Neural cell (in vitro differentiated cells): ENCODE results near the gene CDC42BPB. TPM values are rescaled to one million over a fixed set of nuclear protein-coding genes. Genes with fewer than 3 reads are reported as not detected.

Experiments
- H2AFZ ChIP-seq: fragments of 200-600, 300-800 bp; sonication (generic), shearing (Covaris generic); 2 replicates; pipeline ENCODE4 v1.6.0; 2014; ENCODE audit warnings: low read depth, mild to moderate bottlenecking, antibody characterized with exemption, low read length, moderate library complexity
- H3F3A ChIP-seq: fragments of 200-600 bp; shearing (Covaris generic); 2 replicates; pipeline ENCODE4 v1.6.1; 2016; ENCODE audit warnings: mild to moderate bottlenecking, moderate library complexity, mixed read lengths, antibody characterized with exemption, low read length; ENCODE audit not compliant: insufficient read depth, poor library complexity, severe bottlenecking
- H3K27ac ChIP-seq: fragments of 200-600, 300-800 bp; sonication (generic), shearing (Covaris generic); 2 replicates; pipeline ENCODE4 v1.5.1; 2014; ENCODE audit warnings: mild to moderate bottlenecking, low read length, moderate library complexity
- H3K27me3 ChIP-seq: fragments of 300-800, 200-600 bp; sonication (generic), shearing (Covaris generic); 2 replicates; pipeline ENCODE4 v1.6.0; 2014; ENCODE audit warnings: mild to moderate bottlenecking, low read depth, low read length, moderate library complexity; ENCODE audit not compliant: insufficient read depth
- H3K36me3 ChIP-seq: fragments of 300-800, 200-600 bp; sonication (generic), shearing (Covaris generic); 2 replicates; pipeline ENCODE4 v1.5.1; 2014; ENCODE audit warnings: mild to moderate bottlenecking, antibody characterized with exemption, low read length, moderate library complexity; ENCODE audit not compliant: insufficient read depth
- H3K4me2 ChIP-seq: fragments of 300-800, 200-600 bp; sonication (generic), shearing (Covaris generic); 2 replicates; pipeline ENCODE4 v1.6.0; 2014; ENCODE audit warnings: mild to moderate bottlenecking, low read length
- H3K4me3 ChIP-seq: fragments of 300-800, 200-600 bp; sonication (generic), shearing (Covaris generic); 2 replicates; pipeline ENCODE4 v1.5.1; 2014; ENCODE audit warnings: mild to moderate bottlenecking, low read length, moderate library complexity
- H3K79me2 ChIP-seq: fragments of 200-600 bp; shearing (Covaris generic); replicated peaks from 2 replicates; pipeline ENCODE4 v1.6.0; 2014; ENCODE audit warnings: mild to moderate bottlenecking, low read length, moderate library complexity; ENCODE audit not compliant: insufficient read depth
- H3K9ac ChIP-seq: fragments of 300-800, 200-600 bp; sonication (generic), shearing (Covaris generic); 2 replicates; pipeline ENCODE4 v1.6.1; 2016; ENCODE audit warnings: mild to moderate bottlenecking, low read length, mixed read lengths
- H3K9me2 ChIP-seq: fragments of 200-600 bp; shearing (Covaris generic); 2 replicates; pipeline ENCODE4 v1.6.1; 2016; ENCODE audit warnings: mild to moderate bottlenecking, low read length, mixed read lengths; ENCODE audit not compliant: insufficient read depth
- H3K9me3 ChIP-seq: fragments of 200-600, 300-800 bp; sonication (generic), shearing (Covaris generic); 2 replicates; pipeline ENCODE4 v1.6.1; 2016; ENCODE audit warnings: mild to moderate bottlenecking, mixed run types, low read length, moderate library complexity, mixed read lengths
- H4K20me1 ChIP-seq: fragments of 200-600 bp; shearing (Covaris generic); 2 replicates; pipeline ENCODE4 v1.6.1; 2016; ENCODE audit warnings: mild to moderate bottlenecking, mixed run types; ENCODE audit not compliant: insufficient read depth
- CTCF ChIP-seq: fragments of 450-650 bp; IDR thresholded peaks from 2 replicates; pipeline ENCODE4 v1.5.1; 2014; ENCODE audit warnings: antibody characterized with exemption, mild to moderate bottlenecking, moderate library complexity; ENCODE audit not compliant: poor library complexity, severe bottlenecking
- EP300 ChIP-seq: fragments of 450-650 bp; conservative IDR thresholded peaks from 2 replicates; pipeline ENCODE4 v1.6.1; 2014; ENCODE audit warnings: antibody characterized with exemption, mild to moderate bottlenecking, moderate library complexity; ENCODE audit not compliant: poor library complexity, severe bottlenecking
- EZH2 ChIP-seq: fragments of 200-600, 300-800 bp; shearing (Covaris generic), sonication (generic); IDR thresholded peaks from 2 replicates; pipeline ENCODE4 v1.6.1; 2014; ENCODE audit warnings: antibody characterized with exemption, low read length, borderline replicate concordance, mild to moderate bottlenecking; ENCODE audit not compliant: insufficient read depth, poor library complexity, severe bottlenecking
- MXI1 ChIP-seq: fragments of 450-650 bp; conservative IDR thresholded peaks from 2 replicates; pipeline ENCODE4 v1.6.1; 2014; ENCODE audit warnings: antibody characterized with exemption, mild to moderate bottlenecking; ENCODE audit not compliant: poor library complexity, severe bottlenecking
- POLR2AphosphoS5 ChIP-seq: IDR thresholded peaks from 2 replicates; pipeline ENCODE4 v1.6.1; 2012
- RAD21 ChIP-seq: fragments of 450-650 bp; conservative IDR thresholded peaks from 2 replicates; pipeline ENCODE4 v1.6.1; 2014; ENCODE audit warnings: antibody characterized with exemption, mild to moderate bottlenecking, moderate library complexity
- REST ChIP-seq: IDR thresholded peaks from 2 replicates; pipeline ENCODE4 v1.6.1; 2012; ENCODE audit warnings: borderline replicate concordance
- SMC3 ChIP-seq: fragments of 450-650 bp; conservative IDR thresholded peaks from 2 replicates; pipeline ENCODE4 v1.6.1; 2014; ENCODE audit warnings: antibody characterized with exemption, mild to moderate bottlenecking, moderate library complexity; ENCODE audit not compliant: poor library complexity
- TAF1 ChIP-seq: IDR thresholded peaks from 2 replicates; pipeline ENCODE4 v1.6.1; 2012; ENCODE audit warnings: low read depth
- polyA plus RNA-seq: library from polyadenylated mRNA; depleted of rRNA; stranded (reverse); fragments of >200 nt; gene quantifications from 2 replicates; pipeline ENCODE4 v1.2.3, GENCODE V29; 2014

Gene CDC42BPB
- polyA plus RNA-seq, 1 donor from 2014 or later = 43.8 TPM

GRCh38 chr14:103084021-103084919 lies 26.9 kb upstream of the CDC42BPB start, which contains the start of gene LBHD2:
TSS of gene LBHD2 (plus strand) at chr14:103084210. CDS start at chr14:103086013, 1,803 bp downstream.
- Histone ChIP-seq H4K20me1 (no peaks in the 10 kb centered on the region), H3K4me2 (no peak within 1 kb of the TSS)
- TF ChIP-seq SMC3 = no peak
- TF ChIP-seq RAD21 = no peak
- no peak for TF ChIP-seq EP300
- TF ChIP-seq MXI1 = no peak
- no peak for TF ChIP-seq EZH2
- TF ChIP-seq TAF1 = no peak
- TF ChIP-seq CTCF = no peak
- no peak for TF ChIP-seq REST
- no peak for TF ChIP-seq POLR2AphosphoS5

GRCh38 chr14:103081951-103082350 lies 24.6 kb upstream of the CDC42BPB start:
- no peaks in the 10 kb centered on the region for H3K79me2 ChIP-seq
- H2AFZ ChIP-seq = no peak overlapping the region
- no peaks in the 10 kb centered on the region for H3F3A ChIP-seq
- H3K27me3 ChIP-seq = peaks cover 11% of the 10 kb centered on the region
- TF ChIP-seq RAD21 = no peak
- no peak overlapping the region for H3K27ac ChIP-seq
- H3K9me3 ChIP-seq = no peaks in the 10 kb centered on the region
- H4K20me1 ChIP-seq = no peaks in the 10 kb centered on the region
- no peak overlapping the region for H3K4me3 ChIP-seq
- H3K9me2 ChIP-seq = no peaks in the 10 kb centered on the region
- no peaks in the 10 kb centered on the region for H3K36me3 ChIP-seq
- no peak overlapping the region for H3K9ac ChIP-seq
- H3K4me2 ChIP-seq = no peak overlapping the region

More at GRCh38 chr14:103084021-103084919, 26.9 kb upstream of the CDC42BPB start, which contains the start of gene LBHD2:
- no peaks in the 10 kb centered on the region for H3K36me3 ChIP-seq
- H3K79me2 ChIP-seq = no peaks in the 10 kb centered on the region
- H3K9ac ChIP-seq = no peak within 1 kb of the TSS
- no peaks in the 10 kb centered on the region for H3F3A ChIP-seq
- no peaks in the 10 kb centered on the region for H3K9me3 ChIP-seq
- no peak within 1 kb of the TSS for H2AFZ ChIP-seq
- H3K4me3 ChIP-seq = no peak within 1 kb of the TSS
- peaks cover 11% of the 10 kb centered on the region for H3K27me3 ChIP-seq
- H3K27ac ChIP-seq = no peak within 1 kb of the TSS
- no peaks in the 10 kb centered on the region for H3K9me2 ChIP-seq
